Measurements from ENCODE around the gene MEX3D. TPM values are rescaled to one million over a fixed set of nuclear protein-coding genes. Genes with fewer than 3 reads are reported as not detected.

MEX3D gene
- total and polyA plus RNA-seq, 2 of the 4 experiments (the other 2 are of a cell fraction) = 9.1 to 9.6 TPM

GRCh38 chr19:1592755-1593500, 24.8 kb upstream of the MEX3D start, which contains the start of gene MBD3:
Gene MBD3, minus strand, starts transcription at chr19:1592865. Its CDS starts 234 bp downstream, at chr19:1592631.
- Histone ChIP-seq H3K27me3 (ENCODE audit: control insufficient read depth, insufficient read depth, low read length) (no peaks in the 10 kb centered on the region), H2BK15ac (ENCODE audit: low read depth, low read length) (no peak within 1 kb of the TSS), H3K4ac (ENCODE audit: low read depth, low read length) (peak within 1 kb of the TSS; percentile 97), H3K9me1 (ENCODE audit: insufficient read depth, low read length) (peaks cover 10% of the 10 kb centered on the region; the same call in 1 of the 2 replicates), H3K18ac (ENCODE audit: low read depth, low read length) (no peak within 1 kb of the TSS; the same call in 1 of the 2 replicates), H3K4me3 (ENCODE audit: insufficient read depth, low read depth, low read length) (peak within 1 kb of the TSS; percentile 61), H3K4me2 (ENCODE audit: low read depth, low read length) (peak within 1 kb of the TSS; percentile 93), H3K9me3 (ENCODE audit: control insufficient read depth, insufficient read depth, low read length) (no peaks in the 10 kb centered on the region), H3K9ac (ENCODE audit: low read depth, low read length) (peak within 1 kb of the TSS; percentile 95), H4K5ac (ENCODE audit: low read depth, low read length) (peak within 1 kb of the TSS; percentile 58), H4K20me1 (ENCODE audit: insufficient read depth, low read length) (peaks cover 29% of the 10 kb centered on the region), H2AFZ (replicated peaks; ENCODE audit: low read length, poor library complexity) (peak within 1 kb of the TSS; percentile 92), H3K14ac (replicated peaks; ENCODE audit: low read depth, low read length) (peak within 1 kb of the TSS; percentile 98), H3K36me3 (ENCODE audit: control insufficient read depth, insufficient read depth, low read length) (peaks cover 15% of the 10 kb centered on the region), H4K91ac (ENCODE audit: insufficient read depth, low read depth, low read length) (peak within 1 kb of the TSS; percentile 91), H2BK120ac (ENCODE audit: low read depth, low read length) (peak within 1 kb of the TSS; percentile 16; the same call in 1 of the 2 replicates), H3K79me1 (ENCODE audit: low read depth in 1 of 2, low read length in 2 of 2) (peaks cover 8 to 57% of the 10 kb centered on the region in 2 experiments), H2BK5ac (ENCODE audit: low read depth, low read length, poor library complexity, severe bottlenecking) (peak within 1 kb of the TSS; percentile 95), H3K23ac (ENCODE audit: low read depth, low read length) (peak within 1 kb of the TSS; percentile 89), H2BK20ac (ENCODE audit: low read depth, low read length) (no peak within 1 kb of the TSS), H3K27ac (ENCODE audit: insufficient read depth, low read length) (peak within 1 kb of the TSS; percentile 90), H2AK9ac (replicated peaks; ENCODE audit: low read depth, low read length, poor library complexity) (peak within 1 kb of the TSS; percentile 100), H4K8ac (ENCODE audit: low read depth in 2 of 2, low read length in 2 of 2) (peak within 1 kb of the TSS; percentile 97 to 100), H2AK5ac (ENCODE audit: low read depth, low read length) (peak within 1 kb of the TSS; percentile 96), H3K56ac (ENCODE audit: extremely low read depth, insufficient read depth, low read length) (peak within 1 kb of the TSS; percentile 96), H3K4me1 (ENCODE audit: control insufficient read depth, insufficient read depth, low read length) (peaks cover 11% of the 10 kb centered on the region)
- no TSS peak for BruUV-seq (replicated peaks)
- DNase-seq = peak; percentile 93
- ChIA-PET POLR2A (ENCODE audit: unreplicated experiment) (interaction anchor here (0.6 kb wide), 1 partner anchor 9 kb away, joined by 3 read pairs; no protein-coding TSS in a partner anchor), CTCF (interaction anchor here (1.1 kb wide), 1 partner anchor 47 kb away, joined by 3 read pairs; no protein-coding TSS in a partner anchor)
- peak; percentile 89 for ATAC-seq (ENCODE audit: low read depth)
- WGBS, 2 experiments (ENCODE audit: extremely low coverage in 2 of 2, insufficient read length in 1 of 2) = 3% methylated on average over 36 of the region's 68 CpGs; no CpG with 5 or more reads in 1 of the 2 experiments
- dilution Hi-C loops (cut with HindIII; ENCODE audit: low sequenced_read_pairs, unreplicated experiment) (no loop called here), in situ Hi-C loops (cut with MboI; ENCODE audit: low sequenced_read_pairs) (no loop called here), intact Hi-C loops (cut with micrococcal nuclease) (no loop called here)
- TF ChIP-seq MAZ (IDR thresholded peaks at IDR 0.05; ENCODE audit: borderline replicate concordance, low read depth, low read length) = peak; percentile 85
- no peak for TF ChIP-seq NFE2L2 (IDR thresholded peaks at IDR 0.05; ENCODE audit: low read depth, low read length)
- peak; percentile 50; the same call in 1 of the 2 replicates for TF ChIP-seq MXI1 (IDR thresholded peaks at IDR 0.05; ENCODE audit: borderline replicate concordance, low read depth, low read length)

Data from IMR-90 (cell line).